H1 (cell line): ENCODE results near the gene APOL1. TPM values are rescaled to one million over a fixed set of nuclear protein-coding genes. Genes with fewer than 3 reads are reported as not detected.
"Not testable (repeated sequence)": the region's sequence is repeated elsewhere in the genome, so short reads cannot be mapped to it uniquely, and the experiment has no call there.

Experiments
- CTCF ChIA-PET: fragments of 300-600 bp; sonication (Branson Sonifier 250); formaldehyde crosslinking; loops from one replicate; lab custom pipeline; 2021; ENCODE audit not compliant: partially characterized antibody; lab: Charles Lee
- POLR2A ChIA-PET: fragments of 300-600 bp; sonication (Branson Sonifier 250); formaldehyde crosslinking; loops from one replicate; lab custom pipeline; 2021; ENCODE audit warnings: inconsistent platforms; ENCODE audit not compliant: partially characterized antibody; lab: Charles Lee
- DNase-seq, 2 experiments: peaks; one replicate each; pipeline versions ENCODE4 v3.0.0 to v3.0.0-alpha.2; 2010 to 2022; ENCODE audit warnings: low spot score in 2 of 2, low read depth in 1 of 2, mixed read lengths in 1 of 2
- FAIRE-seq: peaks from 2 replicates; lab custom pipeline; 2011; peaks lifted over from hg19 to GRCh38; lab: Jason Lieb, UNC
- H2AFZ ChIP-seq: 2 replicates; pipeline ENCODE4 v1.8.1; 2012; ENCODE audit warnings: low read length, inconsistent platforms
- H2AK5ac ChIP-seq: 2 replicates; pipeline ENCODE4 v1.6.1; 2013; ENCODE audit warnings: low read depth, low read length
- H2BK120ac ChIP-seq: replicated peaks from 2 replicates; pipeline ENCODE3; 2013; ENCODE audit warnings: low read depth, low read length, inconsistent platforms
- H2BK12ac ChIP-seq: 2 replicates; pipeline ENCODE4 v1.6.1; 2013; ENCODE audit warnings: low read depth, low read length
- H2BK15ac ChIP-seq: 2 replicates; pipeline ENCODE4 v1.6.1; 2013; ENCODE audit warnings: low read length
- H2BK20ac ChIP-seq: 2 replicates; pipeline ENCODE4 v1.6.1; 2013; ENCODE audit warnings: low read length
- H2BK5ac ChIP-seq: 2 replicates; pipeline ENCODE4 v1.6.1; 2013; ENCODE audit warnings: low read depth, low read length
- H3K14ac ChIP-seq: 2 replicates; pipeline ENCODE4 v1.6.1; 2013; ENCODE audit warnings: inconsistent platforms; ENCODE audit not compliant: insufficient read length
- H3K18ac ChIP-seq: 2 replicates; pipeline ENCODE4 v1.6.1; 2013; ENCODE audit warnings: low read length; ENCODE audit errors: extremely low read depth
- H3K23ac ChIP-seq: 2 replicates; pipeline ENCODE4 v1.6.1; 2013; ENCODE audit warnings: inconsistent platforms; ENCODE audit not compliant: insufficient read length
- H3K23me2 ChIP-seq: 2 replicates; pipeline ENCODE4 v1.6.1; 2013; ENCODE audit warnings: low read depth, low read length
- H3K27ac ChIP-seq: 2 replicates; pipeline ENCODE4 v1.6.1; 2011; ENCODE audit warnings: low read depth, low read length, inconsistent platforms
- H3K27me3 ChIP-seq, 4 experiments: replicated peaks in 1 of 4; 1 replicate in 1 of 4; 2 replicates in 3 of 4; pipeline versions ENCODE4 v1.6.1 to v1.8.1; 2011 to 2013; ENCODE audit warnings: low read length in 3 of 4, mild to moderate bottlenecking in 3 of 4, inconsistent platforms in 2 of 4, mixed read lengths in 2 of 4, moderate library complexity in 1 of 4; ENCODE audit not compliant: control insufficient read depth in 3 of 4, insufficient read depth in 3 of 4; ENCODE audit errors: extremely low read depth in 1 of 4
- H3K36me3 ChIP-seq, 4 experiments: 2 replicates each; pipeline versions ENCODE4 v1.6.1 to v1.8.1; 2011 to 2013; ENCODE audit warnings: mild to moderate bottlenecking in 4 of 4, low read length in 3 of 4, moderate library complexity in 2 of 4, control low read depth in 1 of 4, inconsistent platforms in 1 of 4; ENCODE audit not compliant: insufficient read depth in 4 of 4, control insufficient read depth in 2 of 4
- H3K4ac ChIP-seq: replicated peaks from 2 replicates; pipeline ENCODE3; 2013; ENCODE audit warnings: low read length, low read depth, mixed read lengths, inconsistent platforms; ENCODE audit not compliant: insufficient read length
- H3K4me1 ChIP-seq, 4 experiments: replicated peaks in 1 of 4; 1 replicate in 1 of 4; 2 replicates in 3 of 4; pipeline versions ENCODE4 v1.6.1 to v1.8.1; 2011 to 2013; ENCODE audit warnings: low read length in 3 of 4, inconsistent platforms in 2 of 4, mixed read lengths in 1 of 4; ENCODE audit not compliant: insufficient read depth in 4 of 4, control insufficient read depth in 3 of 4
- H3K4me2 ChIP-seq, 2 experiments: 2 replicates each; pipeline versions ENCODE4 v1.6.1 to v1.8.1; 2011 to 2013; ENCODE audit warnings: low read depth in 2 of 2, low read length in 2 of 2, control low read depth in 1 of 2, inconsistent platforms in 1 of 2, mild to moderate bottlenecking in 1 of 2; ENCODE audit not compliant: insufficient read depth in 1 of 2
- H3K4me3 ChIP-seq, 4 experiments: fragments of 200-600, 300-600 bp in 1 of 4; sonication (generic), shearing (Covaris generic), sonication (Bioruptor Twin) in 1 of 4; 2 replicates each; pipeline versions ENCODE4 v1.5.1 to v1.8.1; 2011 to 2016; ENCODE audit warnings: low read length in 4 of 4, low read depth in 3 of 4, control low read depth in 2 of 4, inconsistent platforms in 2 of 4, mild to moderate bottlenecking in 2 of 4, mixed read lengths in 1 of 4, moderate library complexity in 1 of 4; ENCODE audit not compliant: insufficient read depth in 2 of 4; ENCODE audit errors: extremely low read depth in 1 of 4
- H3K56ac ChIP-seq: replicated peaks from 2 replicates; pipeline ENCODE3; 2013; ENCODE audit warnings: low read depth, mild to moderate bottlenecking, mixed read lengths, low read length, inconsistent platforms; ENCODE audit not compliant: insufficient read length
- H3K79me1 ChIP-seq: 2 replicates; pipeline ENCODE4 v1.6.1; 2013; ENCODE audit warnings: low read depth, low read length, control low read depth
- H3K79me2 ChIP-seq, 2 experiments: 2 replicates each; pipeline versions ENCODE4 v1.6.1 to v1.8.1; 2012 to 2013; ENCODE audit warnings: low read length in 2 of 2, mild to moderate bottlenecking in 2 of 2, inconsistent platforms in 1 of 2; ENCODE audit not compliant: insufficient read depth in 2 of 2, control insufficient read depth in 1 of 2
- H3K9ac ChIP-seq, 4 experiments: replicated peaks in 1 of 4; 1 replicate in 1 of 4; 2 replicates in 3 of 4; pipeline versions ENCODE4 v1.6.1 to v1.8.1; 2011 to 2013; ENCODE audit warnings: low read depth in 3 of 4, low read length in 3 of 4, control low read depth in 2 of 4, mild to moderate bottlenecking in 2 of 4, moderate library complexity in 2 of 4, inconsistent platforms in 1 of 4; ENCODE audit errors: extremely low read depth in 1 of 4
- H3K9me3 ChIP-seq, 2 experiments: 2 replicates each; pipeline versions ENCODE4 v1.6.1 to v1.8.1; 2012 to 2013; ENCODE audit warnings: mild to moderate bottlenecking in 2 of 2, moderate library complexity in 2 of 2, control low read depth in 1 of 2, inconsistent platforms in 1 of 2, low read depth in 1 of 2, low read length in 1 of 2, mixed read lengths in 1 of 2; ENCODE audit not compliant: insufficient read depth in 2 of 2
- H4K20me1 ChIP-seq, 2 experiments: replicated peaks in 1 of 2; 2 replicates each; pipeline versions ENCODE3 to v1.8.1; 2011 to 2013; ENCODE audit warnings: inconsistent platforms in 2 of 2, low read length in 2 of 2, mild to moderate bottlenecking in 1 of 2; ENCODE audit not compliant: insufficient read depth in 2 of 2, control insufficient read depth in 1 of 2
- H4K5ac ChIP-seq: 2 replicates; pipeline ENCODE4 v1.6.1; 2013; ENCODE audit warnings: low read length, low read depth, mixed read lengths, inconsistent platforms; ENCODE audit not compliant: insufficient read length
- H4K8ac ChIP-seq: 2 replicates; pipeline ENCODE4 v1.8.0; 2013; ENCODE audit warnings: mild to moderate bottlenecking, moderate library complexity, low read length, inconsistent platforms; ENCODE audit not compliant: insufficient read depth; ENCODE audit errors: extremely low read depth
- H4K91ac ChIP-seq: replicated peaks from 2 replicates; pipeline ENCODE3; 2013; ENCODE audit warnings: low read length, mixed read lengths, inconsistent platforms; ENCODE audit not compliant: insufficient read length
- WGBS, 2 experiments: shearing (Covaris generic) in 1 of 2; methylation state at CpG; one replicate each; pipeline versions ENCODE4 v1.1.6 to v1.1.7; 2013 to 2015; ENCODE audit warnings: low lambda C conversion rate in 2 of 2, mixed read lengths in 2 of 2, inconsistent platforms in 1 of 2, low coverage in 1 of 2, missing lambda C conversion rate in 1 of 2; ENCODE audit not compliant: insufficient replicate concordance in 2 of 2, insufficient coverage in 1 of 2, insufficient read length in 1 of 2; ENCODE audit errors: extremely low coverage in 1 of 2, missing lambda C conversion rate in 1 of 2; 5-methylcytosine and 5-hydroxymethylcytosine counted together
- polyA plus RNA-seq, 7 experiments: library from polyadenylated mRNA; depleted of rRNA in 3 of 7; stranded (reverse) in 5 of 7; unstranded in 2 of 7; fragments of >200 nt in 5 of 7; fragments of 200-250 nt in 2 of 7; gene quantifications; 1 replicate in 5 of 7; 2 replicates in 1 of 7; 4 replicates in 1 of 7; pipeline versions ENCODE4 v1.2.1 to v1.2.3, GENCODE V29; 2011 to 2013; ENCODE audit warnings: missing spikeins in 2 of 7, mixed read lengths in 2 of 7
- total RNA-seq: library from RNA; stranded (reverse); fragmentation: NEBNext Ultra II Directional; extraction: Animal tissue kit (Norgen Biotek cat#: 25700); gene quantifications from 2 replicates; pipeline ENCODE4 v1.2.1, GENCODE V29; 2021

The APOL1 gene
- total and polyA plus RNA-seq, 2 of the 8 experiments (the other 6 are each of a cell fraction or from before 2014, with no cell fraction given): not detected

GRCh38 chr22:36251979-36252608, 839 bp upstream of the APOL1 start:
- not testable (repeated sequence) for H4K8ac ChIP-seq, H2AK5ac ChIP-seq, H2BK5ac ChIP-seq, H3K4me2 ChIP-seq, H4K20me1 ChIP-seq, FAIRE-seq, H3K18ac ChIP-seq, H4K5ac ChIP-seq, H2BK20ac ChIP-seq, H2BK15ac ChIP-seq, H2AFZ ChIP-seq, H3K23me2 ChIP-seq, H3K56ac ChIP-seq, H3K4ac ChIP-seq, H3K27me3 ChIP-seq, H3K9me3 ChIP-seq, H3K27ac ChIP-seq, H3K4me1 ChIP-seq, DNase-seq, H2BK12ac ChIP-seq, H3K79me2 ChIP-seq, H3K9ac ChIP-seq, H3K23ac ChIP-seq, H3K36me3 ChIP-seq, H3K14ac ChIP-seq, H3K4me3 ChIP-seq, H2BK120ac ChIP-seq, H4K91ac ChIP-seq, H3K79me1 ChIP-seq
- CTCF ChIA-PET: interaction anchor here (1.7 to 3.9 kb wide), 3 partner anchors 13 to 57 kb away, joined by 3 to 30 read pairs (median 8); partner anchors contain the start of gene APOL2
- POLR2A ChIA-PET: interaction anchor here (1.6 kb wide), 1 partner anchor 10 kb away, joined by 4 read pairs; no protein-coding TSS in a partner anchor
- WGBS, 2 experiments: 91% methylated on average over 7 of the region's 7 CpGs; no CpG with 5 or more reads in 1 of the 2 experiments
